ENCODE results near the gene MARCHF5.
"Not testable (repeated sequence)": the region's sequence is repeated elsewhere in the genome, so short reads cannot be mapped to it uniquely, and the experiment has no call there.

MARCHF5 gene

GRCh38 chr10:92328993-92329392 is 38.0 kb downstream of the MARCHF5 start:
- Histone ChIP-seq H4K20me1 (ENCODE audit: insufficient read depth, low read length) (no peaks in the 10 kb centered on the region), H3K4me3 (ENCODE audit: low read length) (no peak overlapping the region), H2AFZ (ENCODE audit: low read length) (no peak overlapping the region), H3K9me2 (replicated peaks; ENCODE audit: insufficient read depth, low read length) (no peaks in the 10 kb centered on the region), H3K4me1 (ENCODE audit: low read length) (peaks cover 1% of the 10 kb centered on the region; the same call in 1 of the 2 replicates), H3K9ac (ENCODE audit: low read length) (no peak overlapping the region), H3K4me2 (ENCODE audit: low read depth, low read length) (no peak overlapping the region), H3K79me2 (ENCODE audit: low read length) (peaks cover 66% of the 10 kb centered on the region), H3F3A (ENCODE audit: insufficient read depth, low read length) (no peaks in the 10 kb centered on the region), H3K36me3 (replicated peaks; ENCODE audit: insufficient read depth, low read length) (no peaks in the 10 kb centered on the region; the same call in 1 of the 2 replicates), H3K27me3 (replicated peaks; ENCODE audit: insufficient read depth, low read length) (no peaks in the 10 kb centered on the region), H3K9me3 (replicated peaks; ENCODE audit: insufficient read depth, low read length) (no peaks in the 10 kb centered on the region), H3K27ac (ENCODE audit: low read length) (no peak overlapping the region)
- no peak for TF ChIP-seq EZH2 (optimal IDR thresholded peaks at IDR 0.05; ENCODE audit: low read depth, low read length)
- TF ChIP-seq, protein P1, sequence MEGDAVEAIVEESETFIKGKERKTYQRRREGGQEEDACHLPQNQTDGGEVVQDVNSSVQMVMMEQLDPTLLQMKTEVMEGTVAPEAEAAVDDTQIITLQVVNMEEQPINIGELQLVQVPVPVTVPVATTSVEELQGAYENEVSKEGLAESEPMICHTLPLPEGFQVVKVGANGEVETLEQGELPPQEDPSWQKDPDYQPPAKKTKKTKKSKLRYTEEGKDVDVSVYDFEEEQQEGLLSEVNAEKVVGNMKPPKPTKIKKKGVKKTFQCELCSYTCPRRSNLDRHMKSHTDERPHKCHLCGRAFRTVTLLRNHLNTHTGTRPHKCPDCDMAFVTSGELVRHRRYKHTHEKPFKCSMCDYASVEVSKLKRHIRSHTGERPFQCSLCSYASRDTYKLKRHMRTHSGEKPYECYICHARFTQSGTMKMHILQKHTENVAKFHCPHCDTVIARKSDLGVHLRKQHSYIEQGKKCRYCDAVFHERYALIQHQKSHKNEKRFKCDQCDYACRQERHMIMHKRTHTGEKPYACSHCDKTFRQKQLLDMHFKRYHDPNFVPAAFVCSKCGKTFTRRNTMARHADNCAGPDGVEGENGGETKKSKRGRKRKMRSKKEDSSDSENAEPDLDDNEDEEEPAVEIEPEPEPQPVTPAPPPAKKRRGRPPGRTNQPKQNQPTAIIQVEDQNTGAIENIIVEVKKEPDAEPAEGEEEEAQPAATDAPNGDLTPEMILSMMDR (IDR thresholded peaks at IDR 0.05; ENCODE audit: low read length): no peak
- DNase-seq: no peak

- H3K4me3 ChIP-seq (ENCODE audit: low read length); H3K9me3 ChIP-seq (replicated peaks; ENCODE audit: insufficient read depth, low read length); H3K27me3 ChIP-seq (replicated peaks; ENCODE audit: insufficient read depth, low read length); H3K9me2 ChIP-seq (replicated peaks; ENCODE audit: insufficient read depth, low read length); DNase-seq; H3K27ac ChIP-seq (ENCODE audit: low read length); H3K4me1 ChIP-seq (ENCODE audit: low read length); H3K36me3 ChIP-seq (replicated peaks; ENCODE audit: insufficient read depth, low read length); H2AFZ ChIP-seq (ENCODE audit: low read length); H4K20me1 ChIP-seq (ENCODE audit: insufficient read depth, low read length); H3K9ac ChIP-seq (ENCODE audit: low read length); H3K4me2 ChIP-seq (ENCODE audit: low read depth, low read length); H3F3A ChIP-seq (ENCODE audit: insufficient read depth, low read length): not testable (repeated sequence)
- peaks cover 57% of the 10 kb centered on the region for H3K79me2 ChIP-seq (ENCODE audit: low read length)
These were observed 39.0 kb downstream of the MARCHF5 start for GRCh38 chr10:92329927-92330326.

DNA sequence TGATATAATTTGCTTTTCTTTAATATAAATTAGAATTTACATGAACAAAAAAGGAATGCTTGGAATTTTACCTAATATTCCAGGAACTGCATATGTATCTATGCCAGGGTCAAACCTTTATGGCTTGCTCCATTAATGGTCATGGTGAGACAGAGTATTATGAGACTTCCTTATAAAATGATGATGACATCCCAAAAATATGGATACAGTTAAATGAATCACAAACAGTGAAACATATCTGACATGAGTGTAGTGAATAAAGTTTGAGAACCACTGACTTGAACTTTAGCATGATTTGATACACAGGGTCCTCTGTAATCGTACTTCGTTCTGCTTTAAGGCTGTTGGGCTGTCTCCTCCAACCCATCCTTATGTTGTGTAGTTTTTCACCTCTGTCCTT is 51.8 kb downstream of the MARCHF5 start:
- no peaks in the 10 kb centered on the region for H3K27me3 ChIP-seq (replicated peaks; ENCODE audit: insufficient read depth, low read length)
- H3K9me3 ChIP-seq (replicated peaks; ENCODE audit: insufficient read depth, low read length): no peaks in the 10 kb centered on the region
- DNase-seq: no peak
- H3K36me3 ChIP-seq (replicated peaks; ENCODE audit: insufficient read depth, low read length): no peaks in the 10 kb centered on the region
- no peak overlapping the region for H3K4me2 ChIP-seq (ENCODE audit: low read depth, low read length)
- no peak overlapping the region for H3K27ac ChIP-seq (ENCODE audit: low read length)
- TF ChIP-seq EZH2 (optimal IDR thresholded peaks at IDR 0.05; ENCODE audit: low read depth, low read length): no peak
- TF ChIP-seq, protein P1 (IDR thresholded peaks at IDR 0.05; ENCODE audit: low read length): no peak
- TF ChIP-seq EZH2phosphoT487 (IDR thresholded peaks at IDR 0.05; ENCODE audit: low read length): no peak
- H3F3A ChIP-seq (ENCODE audit: insufficient read depth, low read length): no peaks in the 10 kb centered on the region
- no peak overlapping the region for H2AFZ ChIP-seq (ENCODE audit: low read length)
- H3K4me3 ChIP-seq (ENCODE audit: low read length): no peak overlapping the region
- no peaks in the 10 kb centered on the region for H3K9me2 ChIP-seq (replicated peaks; ENCODE audit: insufficient read depth, low read length)
- H3K4me1 ChIP-seq (ENCODE audit: low read length): 0 out of 2 replicates have a peak, but pooled peaks cover 4% of the 10 kb centered on the region
- peaks cover 11% of the 10 kb centered on the region; the same call in 1 of the 2 replicates for H3K79me2 ChIP-seq (ENCODE audit: low read length)
- no peaks in the 10 kb centered on the region for H4K20me1 ChIP-seq (ENCODE audit: insufficient read depth, low read length)
- no peak overlapping the region for H3K9ac ChIP-seq (ENCODE audit: low read length)

DNA sequence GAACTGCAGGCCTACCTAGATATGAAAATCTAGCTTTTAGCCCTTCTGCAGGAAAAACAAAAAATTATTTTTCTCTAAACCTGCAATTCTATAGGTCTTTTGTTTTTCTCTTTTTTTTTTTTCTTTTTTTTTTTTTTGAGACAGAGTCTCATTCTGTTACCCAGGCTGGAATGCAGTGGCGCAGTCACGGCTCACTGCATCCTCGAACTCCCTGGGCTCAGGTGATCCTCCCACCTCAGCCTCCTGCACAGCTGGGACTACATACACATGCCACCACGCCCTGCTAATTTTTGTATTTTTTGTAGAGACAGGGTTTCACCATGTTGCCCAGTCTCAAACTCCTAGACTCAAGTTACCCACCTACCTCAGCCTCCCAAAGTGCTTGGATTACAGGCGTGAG is 54.6 kb downstream of the MARCHF5 start:
- not testable (repeated sequence) for H4K20me1 ChIP-seq (ENCODE audit: insufficient read depth, low read length); H3K9ac ChIP-seq (ENCODE audit: low read length); H3K27ac ChIP-seq (ENCODE audit: low read length); H3F3A ChIP-seq (ENCODE audit: insufficient read depth, low read length); H2AFZ ChIP-seq (ENCODE audit: low read length); DNase-seq; H3K9me3 ChIP-seq (replicated peaks; ENCODE audit: insufficient read depth, low read length); H3K36me3 ChIP-seq (replicated peaks; ENCODE audit: insufficient read depth, low read length); H3K27me3 ChIP-seq (replicated peaks; ENCODE audit: insufficient read depth, low read length); H3K4me3 ChIP-seq (ENCODE audit: low read length); H3K9me2 ChIP-seq (replicated peaks; ENCODE audit: insufficient read depth, low read length); H3K4me2 ChIP-seq (ENCODE audit: low read depth, low read length); H3K4me1 ChIP-seq (ENCODE audit: low read length); H3K79me2 ChIP-seq (ENCODE audit: low read length)

GRCh38 chr10:92347035-92347676 is 56.2 kb downstream of the MARCHF5 start:
- not testable (repeated sequence) for H3K9me2 ChIP-seq (replicated peaks; ENCODE audit: insufficient read depth, low read length); H3K4me1 ChIP-seq (ENCODE audit: low read length); H3F3A ChIP-seq (ENCODE audit: insufficient read depth, low read length); H3K36me3 ChIP-seq (replicated peaks; ENCODE audit: insufficient read depth, low read length); H2AFZ ChIP-seq (ENCODE audit: low read length); H3K27ac ChIP-seq (ENCODE audit: low read length); DNase-seq; H3K4me2 ChIP-seq (ENCODE audit: low read depth, low read length); H3K79me2 ChIP-seq (ENCODE audit: low read length); H3K4me3 ChIP-seq (ENCODE audit: low read length); H3K27me3 ChIP-seq (replicated peaks; ENCODE audit: insufficient read depth, low read length); H4K20me1 ChIP-seq (ENCODE audit: insufficient read depth, low read length); H3K9ac ChIP-seq (ENCODE audit: low read length); H3K9me3 ChIP-seq (replicated peaks; ENCODE audit: insufficient read depth, low read length)
